ENCODE results near the gene CCDC86. TPM values are rescaled to one million over a fixed set of nuclear protein-coding genes. Genes with fewer than 3 reads are reported as not detected.

The CCDC86 gene
- total and polyA plus RNA-seq, 9 of the 15 experiments (the other 6 are each of a cell fraction or from before 2014, with no cell fraction given) = 4.6 to 102 (median 25.2) TPM

DNA sequence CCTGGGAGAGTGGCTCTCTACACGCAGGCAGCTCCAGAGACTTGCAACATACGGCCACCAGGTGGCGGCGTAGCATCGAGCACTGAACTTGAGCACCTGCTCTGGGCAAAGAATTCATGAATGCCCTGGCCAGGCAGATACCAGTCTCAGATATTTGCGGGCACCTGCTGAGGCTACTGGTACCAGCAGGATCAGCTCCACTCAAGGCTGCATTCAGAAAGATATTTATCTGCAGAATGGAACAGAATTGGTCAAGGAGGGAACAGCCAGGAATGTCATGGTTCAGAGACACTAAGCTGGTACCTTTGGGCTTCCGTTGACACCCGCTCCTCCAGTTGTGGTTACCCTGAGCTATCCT, 10.8 kb upstream of the CCDC86 start:
- BruUV-seq (replicated peaks) = no TSS peak
- Histone ChIP-seq H4K20me1 (replicated peaks; ENCODE audit: control insufficient read depth, insufficient read depth, low read length) (peaks cover 10% of the 10 kb centered on the region; the same call in 1 of the 2 replicates), H3K4me1 (replicated peaks in 1 of 2; ENCODE audit: control insufficient read depth in 2 of 2, insufficient read depth in 2 of 2, low read length in 2 of 2) (peaks cover 0 to 2% of the 10 kb centered on the region in 2 experiments; a peak in 2 of 5 replicates), H3K36me3 (ENCODE audit: control insufficient read depth, insufficient read depth, low read length) (no peaks in the 10 kb centered on the region), H3K9me1 (ENCODE audit: control insufficient read depth, insufficient read depth, low read length) (no peaks in the 10 kb centered on the region), H3K27me3 (ENCODE audit: control insufficient read depth in 2 of 2, insufficient read depth in 2 of 2, low read length in 2 of 2) (peaks cover 10 to 38% of the 10 kb centered on the region in 2 experiments; a peak in 4 of 5 replicates), H2AFZ (ENCODE audit: low read depth, low read length) (no peak overlapping the region), H3K9ac (ENCODE audit: insufficient read depth in 1 of 2, low read depth in 2 of 2, low read length in 2 of 2) (no peak overlapping the region), H3K9me3 (replicated peaks; ENCODE audit: control insufficient read depth, insufficient read depth, low read depth, low read length) (no peaks in the 10 kb centered on the region), H3K79me2 (ENCODE audit: control insufficient read depth, insufficient read depth, low read length) (no peaks in the 10 kb centered on the region), H3K4me2 (ENCODE audit: insufficient read depth, low read length) (no peak overlapping the region), H3K27ac (ENCODE audit: extremely low read depth, low read depth, low read length) (no peak overlapping the region), H3K4me3 (no peak overlapping the region)
- ChIA-PET CTCF (ENCODE audit: low intra/inter-chr PET ratio) (interaction anchor here (0.6 to 4.4 kb wide), 8 partner anchors 57 to 552 kb away, joined by 4 to 59 read pairs (median 7); no protein-coding TSS in a partner anchor), POLR2A (interaction anchor here (0.6 to 1.3 kb wide), 5 partner anchors 28 to 74 kb away, joined by 3 to 5 read pairs (median 3); no protein-coding TSS in a partner anchor)
- WGBS (ENCODE audit: insufficient coverage, low coverage, missing lambda C conversion rate) = 3% methylated on average over 8 of the region's 8 CpGs
- in situ Hi-C loops (cut with MboI) = no loop called here
- FAIRE-seq (peak; percentile 96), DNase-seq (ENCODE audit: extremely low read depth in 1 of 4, low spot score in 3 of 4) (peak; percentile 76 to 85 (median 76)), ATAC-seq (peak; percentile 96)
- intact Hi-C loops (cut with micrococcal nuclease) = loop anchor here (1.0 to 5.0 kb wide), 6 partner anchors 56 to 356 kb away; no protein-coding TSS in a partner anchor
- TF ChIP-seq CC2D1A (IDR thresholded peaks at IDR 0.05) (peak; percentile 82), FOS (IDR thresholded peaks at IDR 0.05; ENCODE audit: extremely low read depth, insufficient read length) (no peak), CREM (IDR thresholded peaks at IDR 0.05; ENCODE audit: low read depth) (0 out of 2 replicates have a peak, but pooled peaks have one; percentile 28), SMC3 (conservative IDR thresholded peaks at IDR 0.05; ENCODE audit: insufficient read depth, low read depth, low read length) (peak; percentile 98), MYNN (IDR thresholded peaks at IDR 0.05) (peak; percentile 58; the same call in 1 of the 2 replicates), MYNN (CRISPR knock-in tag; IDR thresholded peaks at IDR 0.05) (no peak), HDAC2 (IDR thresholded peaks at IDR 0.05) (no peak), TEAD1 (CRISPR knock-in tag; IDR thresholded peaks at IDR 0.05) (peak in 1 of 2 experiments; percentile 43; a peak in 1 of 4 replicates), ARID2 (IDR thresholded peaks at IDR 0.05) (peak; percentile 92), CTBP1 (IDR thresholded peaks at IDR 0.05; ENCODE audit: borderline replicate concordance) (peak; percentile 21; the same call in 1 of the 2 replicates)
- TF ChIP-seq, protein P1, sequence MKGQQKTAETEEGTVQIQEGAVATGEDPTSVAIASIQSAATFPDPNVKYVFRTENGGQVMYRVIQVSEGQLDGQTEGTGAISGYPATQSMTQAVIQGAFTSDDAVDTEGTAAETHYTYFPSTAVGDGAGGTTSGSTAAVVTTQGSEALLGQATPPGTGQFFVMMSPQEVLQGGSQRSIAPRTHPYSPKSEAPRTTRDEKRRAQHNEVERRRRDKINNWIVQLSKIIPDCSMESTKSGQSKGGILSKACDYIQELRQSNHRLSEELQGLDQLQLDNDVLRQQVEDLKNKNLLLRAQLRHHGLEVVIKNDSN (CRISPR knock-in tag; IDR thresholded peaks at IDR 0.05) = 0 out of 2 replicates have a peak, but pooled peaks have one; percentile 21
- TF ChIP-seq, protein P2, sequence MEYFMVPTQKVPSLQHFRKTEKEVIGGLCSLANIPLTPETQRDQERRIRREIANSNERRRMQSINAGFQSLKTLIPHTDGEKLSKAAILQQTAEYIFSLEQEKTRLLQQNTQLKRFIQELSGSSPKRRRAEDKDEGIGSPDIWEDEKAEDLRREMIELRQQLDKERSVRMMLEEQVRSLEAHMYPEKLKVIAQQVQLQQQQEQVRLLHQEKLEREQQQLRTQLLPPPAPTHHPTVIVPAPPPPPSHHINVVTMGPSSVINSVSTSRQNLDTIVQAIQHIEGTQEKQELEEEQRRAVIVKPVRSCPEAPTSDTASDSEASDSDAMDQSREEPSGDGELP (CRISPR knock-in tag; IDR thresholded peaks at IDR 0.05; ENCODE audit: borderline replicate concordance) = peak; percentile 18; the same call in 1 of the 2 replicates
- TF ChIP-seq, protein P3, sequence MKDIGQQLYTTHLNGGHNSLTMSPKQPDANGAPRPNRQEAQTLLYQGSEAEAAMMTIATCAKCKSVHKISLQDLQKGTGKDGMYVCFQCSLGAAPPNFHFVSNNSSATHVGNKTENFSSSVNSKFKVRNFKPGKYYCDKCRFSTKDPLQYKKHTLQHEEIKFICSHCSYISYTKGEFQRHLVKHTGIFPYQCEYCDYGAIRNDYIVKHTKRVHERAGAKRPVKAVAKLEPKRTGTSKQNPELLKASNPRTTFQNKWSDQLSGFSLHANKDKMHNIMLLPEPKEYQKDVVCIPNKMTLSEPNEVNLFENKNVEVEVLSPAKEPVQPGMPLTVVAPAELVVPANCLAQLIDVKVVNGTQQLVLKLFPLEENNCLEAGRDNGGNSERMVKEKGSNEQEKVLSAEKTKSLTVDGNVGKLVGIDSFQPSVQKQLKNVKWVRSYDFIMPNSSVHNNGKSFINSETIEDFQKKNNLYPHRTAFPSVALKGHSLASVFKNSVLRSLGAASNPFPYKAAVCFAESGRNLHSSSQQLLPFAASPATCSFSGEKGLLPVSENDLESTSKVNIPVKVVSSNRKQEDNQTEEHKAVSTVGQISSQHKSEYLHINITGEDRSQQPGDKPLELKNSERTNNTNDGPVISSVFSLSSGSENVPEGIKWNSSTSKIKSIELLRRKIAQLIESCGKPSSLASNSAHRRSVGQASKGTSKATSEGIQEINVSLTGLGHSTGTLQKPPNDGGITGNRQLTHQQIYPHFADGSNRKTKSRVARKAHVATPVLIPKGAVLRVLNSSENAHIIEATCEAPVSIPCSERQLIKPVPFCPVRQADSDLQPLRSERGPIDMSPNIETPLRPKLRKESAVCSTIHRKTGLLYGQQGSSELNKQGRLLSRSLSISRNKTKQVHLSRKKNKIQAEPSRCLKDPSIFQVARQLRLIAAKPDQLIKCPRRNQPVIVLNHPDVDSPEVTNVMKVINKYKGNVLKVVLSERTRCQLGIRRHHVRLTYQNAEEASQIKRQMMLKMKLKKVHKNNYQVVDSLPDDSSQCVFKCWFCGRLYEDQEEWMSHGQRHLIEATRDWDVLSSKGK (CRISPR knock-in tag; IDR thresholded peaks at IDR 0.05) = no peak
- TF ChIP-seq, protein P4, sequence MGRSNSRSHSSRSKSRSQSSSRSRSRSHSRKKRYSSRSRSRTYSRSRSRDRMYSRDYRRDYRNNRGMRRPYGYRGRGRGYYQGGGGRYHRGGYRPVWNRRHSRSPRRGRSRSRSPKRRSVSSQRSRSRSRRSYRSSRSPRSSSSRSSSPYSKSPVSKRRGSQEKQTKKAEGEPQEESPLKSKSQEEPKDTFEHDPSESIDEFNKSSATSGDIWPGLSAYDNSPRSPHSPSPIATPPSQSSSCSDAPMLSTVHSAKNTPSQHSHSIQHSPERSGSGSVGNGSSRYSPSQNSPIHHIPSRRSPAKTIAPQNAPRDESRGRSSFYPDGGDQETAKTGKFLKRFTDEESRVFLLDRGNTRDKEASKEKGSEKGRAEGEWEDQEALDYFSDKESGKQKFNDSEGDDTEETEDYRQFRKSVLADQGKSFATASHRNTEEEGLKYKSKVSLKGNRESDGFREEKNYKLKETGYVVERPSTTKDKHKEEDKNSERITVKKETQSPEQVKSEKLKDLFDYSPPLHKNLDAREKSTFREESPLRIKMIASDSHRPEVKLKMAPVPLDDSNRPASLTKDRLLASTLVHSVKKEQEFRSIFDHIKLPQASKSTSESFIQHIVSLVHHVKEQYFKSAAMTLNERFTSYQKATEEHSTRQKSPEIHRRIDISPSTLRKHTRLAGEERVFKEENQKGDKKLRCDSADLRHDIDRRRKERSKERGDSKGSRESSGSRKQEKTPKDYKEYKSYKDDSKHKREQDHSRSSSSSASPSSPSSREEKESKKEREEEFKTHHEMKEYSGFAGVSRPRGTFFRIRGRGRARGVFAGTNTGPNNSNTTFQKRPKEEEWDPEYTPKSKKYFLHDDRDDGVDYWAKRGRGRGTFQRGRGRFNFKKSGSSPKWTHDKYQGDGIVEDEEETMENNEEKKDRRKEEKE (IDR thresholded peaks at IDR 0.05; ENCODE audit: borderline replicate concordance in 1 of 2, control insufficient read depth in 1 of 2, low read depth in 2 of 2, low read length in 1 of 2) = no peak
